ENCODE results near the gene PIGZ.

PIGZ gene

DNA sequence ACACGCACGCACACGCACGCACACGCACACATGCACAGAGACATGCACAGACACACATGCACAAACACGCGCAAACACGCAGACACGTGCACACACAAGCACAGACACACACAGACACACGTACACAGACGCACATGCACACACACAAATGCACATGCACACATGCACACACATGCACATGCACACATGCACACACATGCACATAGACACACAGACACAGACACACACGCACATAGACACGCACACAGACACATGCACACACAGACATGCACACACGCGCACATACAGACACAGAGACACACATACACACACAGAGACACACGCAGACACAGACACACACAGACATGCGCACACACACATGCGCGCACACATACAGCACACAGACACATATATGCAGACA, 26.4 kb upstream of the PIGZ start:
- no peak overlapping the region for H3K4me3 ChIP-seq (replicated peaks in 1 of 2; ENCODE audit: low read depth in 2 of 2, low read length in 2 of 2)
- DNase-seq (ENCODE audit: low read depth in 2 of 2), result no peak
- TF ChIP-seq, protein P1, sequence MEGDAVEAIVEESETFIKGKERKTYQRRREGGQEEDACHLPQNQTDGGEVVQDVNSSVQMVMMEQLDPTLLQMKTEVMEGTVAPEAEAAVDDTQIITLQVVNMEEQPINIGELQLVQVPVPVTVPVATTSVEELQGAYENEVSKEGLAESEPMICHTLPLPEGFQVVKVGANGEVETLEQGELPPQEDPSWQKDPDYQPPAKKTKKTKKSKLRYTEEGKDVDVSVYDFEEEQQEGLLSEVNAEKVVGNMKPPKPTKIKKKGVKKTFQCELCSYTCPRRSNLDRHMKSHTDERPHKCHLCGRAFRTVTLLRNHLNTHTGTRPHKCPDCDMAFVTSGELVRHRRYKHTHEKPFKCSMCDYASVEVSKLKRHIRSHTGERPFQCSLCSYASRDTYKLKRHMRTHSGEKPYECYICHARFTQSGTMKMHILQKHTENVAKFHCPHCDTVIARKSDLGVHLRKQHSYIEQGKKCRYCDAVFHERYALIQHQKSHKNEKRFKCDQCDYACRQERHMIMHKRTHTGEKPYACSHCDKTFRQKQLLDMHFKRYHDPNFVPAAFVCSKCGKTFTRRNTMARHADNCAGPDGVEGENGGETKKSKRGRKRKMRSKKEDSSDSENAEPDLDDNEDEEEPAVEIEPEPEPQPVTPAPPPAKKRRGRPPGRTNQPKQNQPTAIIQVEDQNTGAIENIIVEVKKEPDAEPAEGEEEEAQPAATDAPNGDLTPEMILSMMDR (IDR thresholded peaks at IDR 0.05; ENCODE audit: low read depth, low read length), result no peak

DNA sequence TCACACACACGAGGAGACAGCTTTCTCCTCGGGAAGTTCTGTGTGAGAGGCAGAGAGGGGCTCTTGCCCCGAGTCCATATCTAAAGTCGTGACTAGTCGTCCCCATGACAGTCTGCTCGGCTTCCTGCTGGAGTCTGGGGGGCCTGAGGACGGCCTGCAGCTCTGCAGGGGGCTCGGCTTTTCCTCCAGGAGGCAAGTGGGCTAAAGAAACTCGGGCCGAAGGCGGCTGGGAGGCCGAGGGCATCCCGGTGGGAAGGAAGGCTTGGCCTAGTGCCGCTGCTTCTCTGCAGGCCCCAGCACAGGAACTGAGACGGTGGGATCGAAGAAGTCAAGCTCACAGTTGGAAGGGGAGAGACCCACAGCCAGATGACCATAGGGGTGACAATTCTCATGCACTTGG, 25.4 kb upstream of the PIGZ start:
- TF ChIP-seq, protein P1 (IDR thresholded peaks at IDR 0.05; ENCODE audit: low read depth, low read length), result no peak
- DNase-seq (ENCODE audit: low read depth in 2 of 2), result no peak
- no peak overlapping the region for H3K4me3 ChIP-seq (replicated peaks in 1 of 2; ENCODE audit: low read depth in 2 of 2, low read length in 2 of 2)

DNA sequence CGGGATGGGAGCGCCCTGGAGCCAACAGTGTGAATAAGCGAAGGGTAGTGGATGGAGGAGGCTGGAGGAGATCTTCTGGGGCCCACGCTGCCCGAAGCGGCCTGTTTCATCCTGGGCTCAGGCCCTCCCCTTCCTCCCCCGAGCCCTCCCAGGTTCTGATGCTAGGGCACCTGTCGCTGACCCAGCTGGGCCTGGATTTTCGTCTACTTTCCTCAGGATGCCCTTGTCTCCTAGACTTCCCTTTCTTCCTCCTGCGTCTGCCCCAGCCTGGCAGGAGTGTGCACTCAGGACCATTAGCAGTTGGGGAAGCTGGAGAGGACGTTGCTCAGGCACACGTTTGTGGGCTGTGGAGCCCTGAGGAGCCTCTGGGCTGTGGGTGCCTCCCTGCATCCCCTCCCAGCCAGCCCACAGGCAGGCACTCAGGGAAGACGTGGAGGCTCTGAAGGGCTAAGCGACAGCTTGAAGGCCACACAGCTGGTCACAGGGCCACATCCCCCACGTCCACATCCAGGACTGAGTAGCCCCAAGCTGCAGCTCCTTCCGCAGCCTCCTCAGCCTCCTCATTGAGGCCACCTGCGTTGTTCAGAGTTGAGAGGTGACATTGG, 23.9 kb upstream of the PIGZ start:
- H3K4me3 ChIP-seq (replicated peaks in 1 of 2; ENCODE audit: low read depth in 2 of 2, low read length in 2 of 2), result no peak overlapping the region
- no peak for DNase-seq (ENCODE audit: low read depth in 2 of 2)
- TF ChIP-seq, protein P1 (IDR thresholded peaks at IDR 0.05; ENCODE audit: low read depth, low read length), result no peak

DNA sequence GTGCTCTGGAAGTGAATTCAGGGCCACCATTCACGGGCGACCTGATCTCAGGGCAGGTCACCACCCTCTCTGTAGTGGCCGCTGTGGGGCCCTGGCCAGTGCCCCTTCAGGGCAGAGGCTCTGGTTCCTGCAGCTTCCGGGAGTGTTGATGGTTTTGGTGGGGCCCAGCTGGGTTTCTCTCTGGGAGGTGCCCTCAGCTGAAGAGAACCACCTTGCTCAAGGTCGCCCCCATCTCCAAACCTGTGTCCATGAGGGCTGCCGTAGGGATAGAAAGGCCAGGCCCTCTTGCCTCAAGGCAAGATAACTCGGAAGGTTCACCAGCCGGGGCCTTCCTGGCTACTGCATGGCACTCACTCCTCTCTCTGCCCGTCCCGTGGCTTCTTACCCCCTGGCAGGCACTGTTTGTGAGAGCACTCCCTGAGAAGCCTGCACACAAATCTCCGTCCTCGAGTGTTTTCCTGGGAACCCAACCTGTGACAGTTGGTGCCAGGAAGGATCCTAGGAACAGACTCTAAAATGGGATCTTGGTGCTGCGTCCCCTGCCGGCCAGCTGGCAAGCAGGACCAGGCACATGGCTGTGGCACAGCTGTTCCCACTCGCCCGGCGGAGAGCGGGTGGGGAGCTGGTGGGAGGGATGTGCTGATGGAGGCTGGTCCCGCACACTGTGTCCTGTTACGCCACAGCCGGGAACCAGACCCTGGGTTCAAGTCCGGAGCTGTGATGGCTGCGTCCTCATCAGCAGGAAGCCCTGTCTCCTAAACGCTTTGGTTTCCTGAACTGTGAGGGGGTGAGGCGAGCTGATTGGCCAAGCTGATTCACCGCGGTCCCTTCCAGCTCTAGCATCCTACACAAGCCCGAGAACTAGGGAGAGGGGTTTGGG, 23.2 kb upstream of the PIGZ start:
- DNase-seq (ENCODE audit: low read depth in 2 of 2), result no peak
- H3K4me3 ChIP-seq (replicated peaks in 1 of 2; ENCODE audit: low read depth in 2 of 2, low read length in 2 of 2), result no peak overlapping the region
- TF ChIP-seq, protein P1 (IDR thresholded peaks at IDR 0.05; ENCODE audit: low read depth, low read length), result no peak

DNA sequence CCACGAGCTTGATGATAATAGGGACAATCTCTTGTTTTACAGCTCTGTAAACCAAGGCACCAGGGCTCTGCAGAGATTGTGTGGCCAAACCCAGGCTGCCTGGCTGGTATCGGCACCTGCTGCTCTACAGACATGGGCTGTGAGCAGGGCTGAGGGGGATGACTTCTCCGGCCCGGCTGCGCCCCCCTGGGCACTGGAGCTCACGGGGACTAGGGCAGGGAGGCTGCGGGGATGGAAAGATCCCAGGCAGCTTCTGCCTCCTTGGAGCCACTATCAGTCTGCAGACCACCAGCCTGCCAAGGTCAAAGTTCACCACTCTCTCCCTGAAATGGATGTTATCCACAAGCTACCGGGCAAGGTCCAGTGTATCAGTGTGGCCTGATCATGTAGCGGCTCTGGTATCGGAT, 22.0 kb upstream of the PIGZ start:
- TF ChIP-seq, protein P1 (IDR thresholded peaks at IDR 0.05; ENCODE audit: low read depth, low read length), result no peak
- H3K4me3 ChIP-seq (replicated peaks in 1 of 2; ENCODE audit: low read depth in 2 of 2, low read length in 2 of 2), result no peak overlapping the region
- DNase-seq (ENCODE audit: low read depth in 2 of 2), result no peak

DNA sequence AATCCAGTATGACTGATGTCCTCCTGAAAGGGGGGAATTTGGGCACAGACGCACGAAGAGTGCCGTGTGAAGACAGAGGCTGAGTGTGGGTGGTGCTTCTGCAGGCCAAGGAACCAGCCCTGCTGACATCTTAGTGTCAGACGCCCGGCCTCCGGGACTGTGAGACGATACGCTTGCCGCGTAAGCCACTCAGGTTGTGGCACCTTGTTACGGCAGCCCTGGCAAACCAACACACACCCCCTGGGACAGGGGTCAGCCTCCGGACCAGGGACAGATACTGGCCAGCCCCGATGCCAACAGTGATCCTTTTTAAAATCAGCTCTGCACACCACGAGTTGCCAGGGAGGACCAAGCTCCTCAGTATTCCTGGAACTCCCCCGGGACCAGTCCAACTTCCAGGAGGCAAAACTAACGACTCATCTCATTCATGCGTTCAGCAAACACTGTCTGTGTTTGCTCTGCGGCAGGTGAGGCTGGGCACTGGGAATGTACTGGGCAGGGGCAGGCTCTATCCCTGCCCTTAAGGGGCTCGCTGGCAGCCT, 21.2 kb upstream of the PIGZ start:
- TF ChIP-seq, protein P1 (IDR thresholded peaks at IDR 0.05; ENCODE audit: low read depth, low read length), result no peak
- no peak for DNase-seq (ENCODE audit: low read depth in 2 of 2)
- H3K4me3 ChIP-seq (replicated peaks in 1 of 2; ENCODE audit: low read depth in 2 of 2, low read length in 2 of 2), result no peak overlapping the region
